A673 (cell line): Measurements from ENCODE around the gene TMEM150C. TPM values are rescaled to one million over a fixed set of nuclear protein-coding genes. Genes with fewer than 3 reads are reported as not detected.

Source experiments
- BruUV-seq: library from RNA; stranded (reverse); fragments of 400-500 nt; replicated peaks from 2 replicates; lab custom pipeline; 2021; lab: Mats Ljungman, UMichigan
- CTCF ChIA-PET: fragments of 300-600 bp; sonication (Branson Sonifier 250); formaldehyde crosslinking; loops from one replicate; lab custom pipeline; 2022; ENCODE audit warnings: antibody characterized with exemption; lab: Charles Lee
- POLR2A ChIA-PET: fragments of 300-600 bp; sonication (Branson Sonifier 250); formaldehyde crosslinking; loops from one replicate; lab custom pipeline; 2022; ENCODE audit warnings: antibody characterized with exemption; ENCODE audit not compliant: low non-redundant PET; lab: Charles Lee
- DNase-seq: peaks from one replicate; pipeline ENCODE4 v3.0.0-alpha.2; 2015; ENCODE audit warnings: low spot score
- H3K27ac ChIP-seq: fragments of 200-600 bp; sonication (generic); 2 replicates; pipeline ENCODE4 v1.5.1; 2016; ENCODE audit warnings: mixed run types, low read depth, mild to moderate bottlenecking, mixed read lengths, antibody characterized with exemption, low read length; ENCODE audit not compliant: poor library complexity, severe bottlenecking
- H3K27me3 ChIP-seq: fragments of 200-600 bp; sonication (generic); replicated peaks from 2 replicates; pipeline ENCODE4 v1.6.1; 2017; ENCODE audit warnings: mixed run types, low read depth, mild to moderate bottlenecking, mixed read lengths, antibody characterized with exemption, low read length; ENCODE audit not compliant: insufficient read depth, poor library complexity
- H3K36me3 ChIP-seq: fragments of 200-600 bp; sonication (generic); 2 replicates; pipeline ENCODE4 v1.6.1; 2016; ENCODE audit warnings: mixed run types, mild to moderate bottlenecking, mixed read lengths, antibody characterized with exemption, low read length; ENCODE audit not compliant: insufficient read depth, poor library complexity, severe bottlenecking
- H3K4me1 ChIP-seq: fragments of 200-600 bp; sonication (generic); 2 replicates; pipeline ENCODE4 v1.6.1; 2017; ENCODE audit warnings: mixed run types, mild to moderate bottlenecking, mixed read lengths, antibody characterized with exemption, low read length; ENCODE audit not compliant: insufficient read depth, poor library complexity, severe bottlenecking
- H3K4me3 ChIP-seq: fragments of 200-600 bp; sonication (generic); 2 replicates; pipeline ENCODE4 v1.5.1; 2016; ENCODE audit warnings: low read depth, mixed run types, mild to moderate bottlenecking, mixed read lengths, low read length; ENCODE audit not compliant: poor library complexity, severe bottlenecking
- H3K9me3 ChIP-seq: fragments of 200-600 bp; sonication (generic); 2 replicates; pipeline ENCODE4 v1.6.1; 2016; ENCODE audit warnings: mixed run types, low read depth, mild to moderate bottlenecking, mixed read lengths, antibody characterized with exemption, low read length; ENCODE audit not compliant: poor library complexity, severe bottlenecking
- EZH2 ChIP-seq: fragments of 200-600 bp; sonication (generic); IDR thresholded peaks from 2 replicates; pipeline ENCODE4 v1.6.1; 2017; ENCODE audit warnings: borderline replicate concordance, low read depth, mild to moderate bottlenecking, mixed read lengths, antibody characterized with exemption, low read length; ENCODE audit not compliant: poor library complexity, severe bottlenecking
- intact Hi-C: fragments of 100-400 bp; cut with micrococcal nuclease; formaldehyde crosslinking; loops from one replicate; pipeline ENCODE4 v1.10.0; 2022; ENCODE audit not compliant: unreplicated experiment
- total RNA-seq: library from RNA; stranded (reverse); gene quantifications from 2 replicates; pipeline ENCODE4 v1.2.3, GENCODE V29; 2021
- TF ChIP-seq, protein P1 (sequence below): fragments of 300-800, 200-600 bp; sonication (generic); conservative IDR thresholded peaks from 2 replicates; pipeline ENCODE4 v1.5.1; 2017; ENCODE audit warnings: low read depth, mild to moderate bottlenecking, antibody characterized with exemption, low read length, moderate library complexity, mixed read lengths

The TMEM150C gene
- total RNA-seq, 1 experiment from 2014 or later: 0.34 TPM

- intact Hi-C loops: no loop called here
- DNase-seq: no peak
- Histone ChIP-seq H3K4me1 (no peaks in the 10 kb centered on the region), H3K27ac (no peak overlapping the region), H3K9me3 (no peaks in the 10 kb centered on the region), H3K4me3 (no peak overlapping the region), H3K36me3 (no peaks in the 10 kb centered on the region), H3K27me3 (no peaks in the 10 kb centered on the region)
- ChIA-PET CTCF (no interaction called here), POLR2A (no interaction called here)
- no peak for TF ChIP-seq EZH2
- TF ChIP-seq, protein P1, sequence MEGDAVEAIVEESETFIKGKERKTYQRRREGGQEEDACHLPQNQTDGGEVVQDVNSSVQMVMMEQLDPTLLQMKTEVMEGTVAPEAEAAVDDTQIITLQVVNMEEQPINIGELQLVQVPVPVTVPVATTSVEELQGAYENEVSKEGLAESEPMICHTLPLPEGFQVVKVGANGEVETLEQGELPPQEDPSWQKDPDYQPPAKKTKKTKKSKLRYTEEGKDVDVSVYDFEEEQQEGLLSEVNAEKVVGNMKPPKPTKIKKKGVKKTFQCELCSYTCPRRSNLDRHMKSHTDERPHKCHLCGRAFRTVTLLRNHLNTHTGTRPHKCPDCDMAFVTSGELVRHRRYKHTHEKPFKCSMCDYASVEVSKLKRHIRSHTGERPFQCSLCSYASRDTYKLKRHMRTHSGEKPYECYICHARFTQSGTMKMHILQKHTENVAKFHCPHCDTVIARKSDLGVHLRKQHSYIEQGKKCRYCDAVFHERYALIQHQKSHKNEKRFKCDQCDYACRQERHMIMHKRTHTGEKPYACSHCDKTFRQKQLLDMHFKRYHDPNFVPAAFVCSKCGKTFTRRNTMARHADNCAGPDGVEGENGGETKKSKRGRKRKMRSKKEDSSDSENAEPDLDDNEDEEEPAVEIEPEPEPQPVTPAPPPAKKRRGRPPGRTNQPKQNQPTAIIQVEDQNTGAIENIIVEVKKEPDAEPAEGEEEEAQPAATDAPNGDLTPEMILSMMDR: no peak
- BruUV-seq: no TSS peak
Observed at GRCh38 chr4:82513382-82513781, 48.4 kb downstream of the TMEM150C start.

DNA sequence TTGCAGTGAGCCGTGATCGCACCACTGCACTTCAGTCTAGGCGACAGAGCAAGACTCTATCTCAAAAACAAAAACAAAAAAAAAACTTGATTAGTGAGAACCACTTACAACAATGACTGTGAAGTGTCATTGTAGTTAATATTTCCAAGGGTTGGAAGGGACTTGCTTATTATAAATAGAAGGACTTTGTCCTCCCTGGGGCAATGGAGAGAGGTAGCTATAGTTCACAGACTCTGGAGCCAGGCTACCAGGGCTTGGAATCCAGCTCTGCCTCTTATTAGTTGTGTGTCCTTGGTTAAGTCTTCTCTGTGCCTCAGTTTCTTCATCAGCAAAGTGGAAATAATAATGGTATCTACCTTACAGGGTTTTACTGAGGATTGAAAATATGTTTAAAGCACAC, 51.6 kb downstream of the TMEM150C start:
- no peak overlapping the region for H3K4me3 ChIP-seq
- H3K27ac ChIP-seq: no peak overlapping the region
- H3K36me3 ChIP-seq: no peaks in the 10 kb centered on the region
- CTCF ChIA-PET: no interaction called here
- no peak for DNase-seq
- H3K4me1 ChIP-seq: no peaks in the 10 kb centered on the region
- POLR2A ChIA-PET: no interaction called here
- intact Hi-C loops: no loop called here
- no peaks in the 10 kb centered on the region for H3K27me3 ChIP-seq
- TF ChIP-seq EZH2: no peak
- TF ChIP-seq, protein P1: no peak
- no TSS peak for BruUV-seq
- no peaks in the 10 kb centered on the region for H3K9me3 ChIP-seq

DNA sequence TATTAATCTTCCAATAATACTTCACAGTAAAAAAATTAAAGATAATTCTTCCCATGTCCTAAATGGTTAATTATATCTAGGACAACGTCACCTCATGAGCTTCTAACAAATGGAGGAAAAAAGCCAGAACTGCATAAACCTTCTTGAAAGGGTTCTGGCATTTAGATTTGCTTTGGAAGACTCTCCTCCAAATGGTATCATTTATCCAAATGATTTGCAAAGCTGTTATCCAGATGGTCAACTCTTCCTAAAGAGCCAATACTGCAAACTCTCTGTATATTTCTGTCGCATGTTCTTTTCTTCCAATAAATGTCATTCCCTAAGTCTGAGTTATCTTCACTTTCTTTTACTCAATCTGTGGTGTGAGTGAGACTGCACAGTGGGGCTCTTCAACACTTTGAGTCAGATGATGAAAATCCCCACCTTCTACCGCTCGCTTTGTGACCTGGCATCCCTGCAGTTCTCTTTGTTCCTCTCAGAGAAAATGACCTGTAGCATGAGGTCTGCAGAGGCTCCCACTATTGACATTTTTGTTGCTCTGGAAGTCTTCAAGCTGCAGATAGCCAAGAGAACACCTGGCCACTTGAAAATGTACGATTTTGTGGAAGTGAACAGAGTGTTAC, 52.9 kb downstream of the TMEM150C start:
- no TSS peak for BruUV-seq
- Histone ChIP-seq H3K4me1 (no peaks in the 10 kb centered on the region), H3K36me3 (no peaks in the 10 kb centered on the region), H3K4me3 (no peak overlapping the region), H3K9me3 (no peaks in the 10 kb centered on the region), H3K27me3 (no peaks in the 10 kb centered on the region), H3K27ac (no peak overlapping the region)
- TF ChIP-seq EZH2: no peak
- TF ChIP-seq, protein P1: no peak
- DNase-seq: no peak
- ChIA-PET CTCF (no interaction called here), POLR2A (no interaction called here)
- intact Hi-C loops: no loop called here
